Keratinocyte (primary cell): ENCODE data around the gene NEURL1.

Experiments
- CTCF ChIP-seq, 3 experiments: IDR thresholded peaks in 1 of 3; conservative IDR thresholded peaks in 1 of 3; optimal IDR thresholded peaks in 1 of 3; 2 replicates in 2 of 3; 3 replicates in 1 of 3; pipeline versions ENCODE3 to v1.5.1; 2011; ENCODE audit warnings: low read length in 3 of 3, mild to moderate bottlenecking in 3 of 3, moderate library complexity in 2 of 3, control low read depth in 1 of 3, inconsistent platforms in 1 of 3; ENCODE audit not compliant: insufficient read depth in 2 of 3; ENCODE audit errors: extremely low read depth in 1 of 3
- EZH2 ChIP-seq: IDR thresholded peaks from one replicate; pipeline ENCODE4 v1.6.1; 2012; ENCODE audit warnings: inconsistent platforms, mild to moderate bottlenecking, low read length, moderate library complexity

DNA sequence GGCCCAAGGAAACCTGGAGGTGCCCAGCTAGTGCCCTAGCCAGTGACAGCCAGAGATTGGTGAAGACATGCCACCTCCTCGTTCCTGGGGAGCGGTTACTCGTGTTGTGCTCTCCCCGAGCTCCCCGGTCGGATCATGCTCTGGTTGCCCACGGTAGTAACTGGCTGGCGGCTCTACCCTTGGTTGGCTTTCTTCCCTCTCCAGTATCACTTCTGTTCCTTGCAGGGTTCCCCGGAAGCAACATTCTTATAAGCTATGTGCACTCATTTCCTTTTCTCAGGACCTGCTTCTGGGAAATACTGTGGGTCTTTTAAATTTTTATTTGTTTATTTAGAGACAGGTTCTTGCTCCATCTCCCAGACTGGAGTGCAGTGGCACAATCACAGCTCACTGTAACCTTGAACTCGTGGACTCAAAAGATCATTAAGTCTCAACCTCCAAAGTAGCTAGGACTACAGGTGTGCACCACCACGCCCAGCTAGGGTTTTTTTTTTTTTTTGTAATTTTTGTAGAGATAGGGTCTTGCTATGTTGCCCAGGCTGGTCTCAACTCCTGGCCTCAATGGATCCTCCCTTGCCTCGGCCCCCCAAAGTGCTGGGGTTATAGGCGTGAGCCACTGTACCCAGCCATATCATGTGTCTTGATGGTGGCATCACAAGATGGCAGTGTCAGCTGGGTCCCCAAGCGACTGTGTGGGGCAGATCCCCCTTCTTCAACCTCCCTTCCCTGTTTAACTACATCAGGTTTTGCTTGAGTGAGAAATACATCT, 27.9 kb upstream of the NEURL1 start:
- TF ChIP-seq CTCF (optimal IDR thresholded peaks at IDR 0.05 in 1 of 3, IDR thresholded peaks at IDR 0.05 in 1 of 3, conservative IDR thresholded peaks at IDR 0.05 in 1 of 3; ENCODE audit: extremely low read depth in 1 of 3, insufficient read depth in 2 of 3, low read length in 3 of 3) (no peak), EZH2 (no peak)
